Mammary epithelial cell (primary cell): Measurements from ENCODE around the gene ATP4A.

ENCODE experiments used
- EZH2 ChIP-seq: IDR thresholded peaks from 2 replicates; pipeline ENCODE4 v1.6.1; 2012; ENCODE audit warnings: low read length, inconsistent platforms, borderline replicate concordance
- TF ChIP-seq, protein P1 (sequence below), 2 donors: IDR thresholded peaks in 1 of 2; conservative IDR thresholded peaks in 1 of 2; 2 replicates each; pipeline ENCODE4 v1.5.1; 2011 to 2012; ENCODE audit warnings: inconsistent platforms in 2 of 2, low read length in 2 of 2, mild to moderate bottlenecking in 2 of 2, control low read depth in 1 of 2, low read depth in 1 of 2; ENCODE audit not compliant: insufficient read depth in 1 of 2; ENCODE audit errors: extremely low read depth in 1 of 2

DNA sequence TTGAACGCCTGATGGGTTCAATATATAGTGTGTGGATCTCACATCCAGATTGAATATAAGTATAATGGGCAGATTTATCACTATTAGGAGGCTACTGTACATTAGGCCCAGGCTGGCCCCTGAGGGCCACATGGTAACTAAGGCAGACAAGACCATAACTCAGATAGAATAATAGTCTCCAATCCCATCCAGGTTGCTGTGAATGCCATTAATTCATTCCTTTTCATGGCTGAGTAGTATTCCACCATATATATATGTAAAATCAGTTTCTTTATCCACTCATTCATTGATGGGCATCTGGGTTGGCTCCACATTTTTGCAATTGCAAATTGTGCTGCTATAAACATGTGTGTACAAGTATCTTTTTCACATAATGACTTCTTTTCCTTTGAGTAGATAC is 14.5 kb upstream of the ATP4A start:
- TF ChIP-seq, protein P1, sequence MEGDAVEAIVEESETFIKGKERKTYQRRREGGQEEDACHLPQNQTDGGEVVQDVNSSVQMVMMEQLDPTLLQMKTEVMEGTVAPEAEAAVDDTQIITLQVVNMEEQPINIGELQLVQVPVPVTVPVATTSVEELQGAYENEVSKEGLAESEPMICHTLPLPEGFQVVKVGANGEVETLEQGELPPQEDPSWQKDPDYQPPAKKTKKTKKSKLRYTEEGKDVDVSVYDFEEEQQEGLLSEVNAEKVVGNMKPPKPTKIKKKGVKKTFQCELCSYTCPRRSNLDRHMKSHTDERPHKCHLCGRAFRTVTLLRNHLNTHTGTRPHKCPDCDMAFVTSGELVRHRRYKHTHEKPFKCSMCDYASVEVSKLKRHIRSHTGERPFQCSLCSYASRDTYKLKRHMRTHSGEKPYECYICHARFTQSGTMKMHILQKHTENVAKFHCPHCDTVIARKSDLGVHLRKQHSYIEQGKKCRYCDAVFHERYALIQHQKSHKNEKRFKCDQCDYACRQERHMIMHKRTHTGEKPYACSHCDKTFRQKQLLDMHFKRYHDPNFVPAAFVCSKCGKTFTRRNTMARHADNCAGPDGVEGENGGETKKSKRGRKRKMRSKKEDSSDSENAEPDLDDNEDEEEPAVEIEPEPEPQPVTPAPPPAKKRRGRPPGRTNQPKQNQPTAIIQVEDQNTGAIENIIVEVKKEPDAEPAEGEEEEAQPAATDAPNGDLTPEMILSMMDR (conservative IDR thresholded peaks at IDR 0.05 in 1 of 2, IDR thresholded peaks at IDR 0.05 in 1 of 2; ENCODE audit: extremely low read depth in 1 of 2, insufficient read depth in 1 of 2, low read depth in 1 of 2, low read length in 2 of 2), result no peak
- TF ChIP-seq EZH2, result no peak
